ENCODE data around the gene ADSS2.

Gene ADSS2

GRCh38 chr1:244427647-244428046, 24.1 kb downstream of the ADSS2 start:
- H3K36me3 Mint-ChIP-seq = peaks cover 23% of the 10 kb centered on the region

GRCh38 chr1:244424649-244425334, 26.9 kb downstream of the ADSS2 start:
- H3K4me1 Mint-ChIP-seq = peaks cover 27% of the 10 kb centered on the region
- no peaks in the 10 kb centered on the region for H3K27me3 Mint-ChIP-seq
- no peaks in the 10 kb centered on the region for H3K9me3 Mint-ChIP-seq
- H3K27ac Mint-ChIP-seq = no peak overlapping the region
- H3K36me3 Mint-ChIP-seq = peaks cover 21% of the 10 kb centered on the region
- no peak overlapping the region for H3K4me3 Mint-ChIP-seq

More at GRCh38 chr1:244427647-244428046, 24.1 kb downstream of the ADSS2 start:
- H3K27me3 Mint-ChIP-seq = no peaks in the 10 kb centered on the region
- H3K4me3 Mint-ChIP-seq = no peak overlapping the region
- H3K4me1 Mint-ChIP-seq = peaks cover 32% of the 10 kb centered on the region
- no peaks in the 10 kb centered on the region for H3K9me3 Mint-ChIP-seq
- no peak overlapping the region for H3K27ac Mint-ChIP-seq

GRCh38 chr1:244422174-244422573, 29.5 kb downstream of the ADSS2 start:
- Mint-ChIP-seq H3K36me3 (peaks cover 34% of the 10 kb centered on the region), H3K27me3 (no peaks in the 10 kb centered on the region), H3K27ac (no peak overlapping the region), H3K4me3 (no peak overlapping the region), H3K4me1 (peaks cover 18% of the 10 kb centered on the region), H3K9me3 (no peaks in the 10 kb centered on the region)

- peak overlapping the region; percentile 65 for H3K27ac Mint-ChIP-seq
- H3K9me3 Mint-ChIP-seq = no peaks in the 10 kb centered on the region
- H3K4me1 Mint-ChIP-seq = peaks cover 2% of the 10 kb centered on the region
- no peaks in the 10 kb centered on the region for H3K27me3 Mint-ChIP-seq
- peaks cover 30% of the 10 kb centered on the region for H3K36me3 Mint-ChIP-seq
- no peak overlapping the region for H3K4me3 Mint-ChIP-seq
Observed at GRCh38 chr1:244419024-244419423, 32.7 kb downstream of the ADSS2 start.

GRCh38 chr1:244414543-244414942, 37.2 kb downstream of the ADSS2 start:
- H3K27ac Mint-ChIP-seq = no peak overlapping the region
- H3K27me3 Mint-ChIP-seq = no peaks in the 10 kb centered on the region
- peaks cover 5% of the 10 kb centered on the region for H3K4me1 Mint-ChIP-seq
- no peak overlapping the region for H3K4me3 Mint-ChIP-seq
- H3K36me3 Mint-ChIP-seq = peaks cover 51% of the 10 kb centered on the region
- no peaks in the 10 kb centered on the region for H3K9me3 Mint-ChIP-seq

GRCh38 chr1:244413736-244414135, 38.0 kb downstream of the ADSS2 start:
- peak overlapping the region; percentile 43 for H3K27ac Mint-ChIP-seq
- H3K27me3 Mint-ChIP-seq = no peaks in the 10 kb centered on the region
- H3K36me3 Mint-ChIP-seq = peaks cover 51% of the 10 kb centered on the region
- H3K4me3 Mint-ChIP-seq = no peak overlapping the region
- H3K4me1 Mint-ChIP-seq = peaks cover 5% of the 10 kb centered on the region
- H3K9me3 Mint-ChIP-seq = no peaks in the 10 kb centered on the region

GRCh38 chr1:244412176-244412575, 39.5 kb downstream of the ADSS2 start:
- H3K36me3 Mint-ChIP-seq = peaks cover 56% of the 10 kb centered on the region
- H3K9me3 Mint-ChIP-seq = no peaks in the 10 kb centered on the region
- no peak overlapping the region for H3K27ac Mint-ChIP-seq
- no peak overlapping the region for H3K4me3 Mint-ChIP-seq
- H3K27me3 Mint-ChIP-seq = no peaks in the 10 kb centered on the region
- peaks cover 5% of the 10 kb centered on the region for H3K4me1 Mint-ChIP-seq

- Mint-ChIP-seq H3K9me3 (peaks cover 6% of the 10 kb centered on the region), H3K27ac (no peak overlapping the region), H3K4me3 (no peak overlapping the region), H3K36me3 (peaks cover 69% of the 10 kb centered on the region), H3K27me3 (no peaks in the 10 kb centered on the region), H3K4me1 (peaks cover 8% of the 10 kb centered on the region)
Observed at GRCh38 chr1:244409701-244410100, 42.0 kb downstream of the ADSS2 start.

- H3K36me3 Mint-ChIP-seq = peaks cover 79% of the 10 kb centered on the region
- H3K27ac Mint-ChIP-seq = no peak overlapping the region
- no peak overlapping the region for H3K4me3 Mint-ChIP-seq
- no peaks in the 10 kb centered on the region for H3K27me3 Mint-ChIP-seq
- peaks cover 18% of the 10 kb centered on the region for H3K9me3 Mint-ChIP-seq
- peaks cover 3% of the 10 kb centered on the region for H3K4me1 Mint-ChIP-seq
Observed at GRCh38 chr1:244406337-244406736, 45.4 kb downstream of the ADSS2 start.

GRCh38 chr1:244405856-244406255, 45.9 kb downstream of the ADSS2 start:
- peaks cover 81% of the 10 kb centered on the region for H3K36me3 Mint-ChIP-seq
- H3K27ac Mint-ChIP-seq = no peak overlapping the region
- H3K4me3 Mint-ChIP-seq = no peak overlapping the region
- H3K27me3 Mint-ChIP-seq = no peaks in the 10 kb centered on the region
- H3K4me1 Mint-ChIP-seq = peaks cover 3% of the 10 kb centered on the region
- H3K9me3 Mint-ChIP-seq = peaks cover 22% of the 10 kb centered on the region

- no peak overlapping the region for H3K4me3 Mint-ChIP-seq
- peaks cover 69% of the 10 kb centered on the region for H3K36me3 Mint-ChIP-seq
- H3K27ac Mint-ChIP-seq = no peak overlapping the region
- no peaks in the 10 kb centered on the region for H3K27me3 Mint-ChIP-seq
- H3K4me1 Mint-ChIP-seq = peaks cover 7% of the 10 kb centered on the region
- peaks cover 28% of the 10 kb centered on the region for H3K9me3 Mint-ChIP-seq
Observed at GRCh38 chr1:244403431-244403830, 48.3 kb downstream of the ADSS2 start.

GRCh38 chr1:244400974-244401373, 50.7 kb downstream of the ADSS2 start:
- Mint-ChIP-seq H3K27ac (no peak overlapping the region), H3K27me3 (no peaks in the 10 kb centered on the region), H3K4me1 (peaks cover 12% of the 10 kb centered on the region), H3K36me3 (peaks cover 50% of the 10 kb centered on the region), H3K4me3 (no peak overlapping the region), H3K9me3 (peaks cover 22% of the 10 kb centered on the region)

- Mint-ChIP-seq H3K4me1 (peaks cover 12% of the 10 kb centered on the region), H3K36me3 (peaks cover 19% of the 10 kb centered on the region), H3K27ac (no peak overlapping the region), H3K27me3 (no peaks in the 10 kb centered on the region), H3K9me3 (peaks cover 16% of the 10 kb centered on the region), H3K4me3 (no peak overlapping the region)
Observed at GRCh38 chr1:244397131-244397530, 54.6 kb downstream of the ADSS2 start.

GRCh38 chr1:244395965-244396364, 55.7 kb downstream of the ADSS2 start:
- H3K4me3 Mint-ChIP-seq = no peak overlapping the region
- H3K27me3 Mint-ChIP-seq = no peaks in the 10 kb centered on the region
- peaks cover 15% of the 10 kb centered on the region for H3K9me3 Mint-ChIP-seq
- H3K36me3 Mint-ChIP-seq = peaks cover 8% of the 10 kb centered on the region
- H3K4me1 Mint-ChIP-seq = peaks cover 12% of the 10 kb centered on the region
- no peak overlapping the region for H3K27ac Mint-ChIP-seq

GRCh38 chr1:244394826-244395765, 56.6 kb downstream of the ADSS2 start:
- Mint-ChIP-seq H3K9me3 (peaks cover 13% of the 10 kb centered on the region), H3K27me3 (no peaks in the 10 kb centered on the region), H3K27ac (peak overlapping the region; percentile 12)

GRCh38 chr1:244394346-244394745, 57.4 kb downstream of the ADSS2 start:
- Mint-ChIP-seq H3K9me3 (peaks cover 11% of the 10 kb centered on the region), H3K27me3 (no peaks in the 10 kb centered on the region), H3K36me3 (peaks cover 2% of the 10 kb centered on the region), H3K4me1 (peaks cover 12% of the 10 kb centered on the region), H3K4me3 (no peak overlapping the region), H3K27ac (no peak overlapping the region)

More at GRCh38 chr1:244394826-244395765, 56.6 kb downstream of the ADSS2 start:
- peaks cover 5% of the 10 kb centered on the region for H3K36me3 Mint-ChIP-seq
- H3K4me1 Mint-ChIP-seq = peaks cover 12% of the 10 kb centered on the region
- H3K4me3 Mint-ChIP-seq = no peak overlapping the region

All from activated naive CD4-positive, alpha-beta T cell treated with anti-CD3 and anti-CD28 coated beads, Interleukin-2, amount 50 U/mL, for 24 hours (primary cell).